HG03571 (cell line): ENCODE measurements around the gene PRDM15.

Source experiments
- ATAC-seq: cut with Tn5 transposase; IDR thresholded peaks from one replicate; pipeline ENCODE4 v1.9.1; 2021; ENCODE audit not compliant: unreplicated experiment

The PRDM15 gene

DNA sequence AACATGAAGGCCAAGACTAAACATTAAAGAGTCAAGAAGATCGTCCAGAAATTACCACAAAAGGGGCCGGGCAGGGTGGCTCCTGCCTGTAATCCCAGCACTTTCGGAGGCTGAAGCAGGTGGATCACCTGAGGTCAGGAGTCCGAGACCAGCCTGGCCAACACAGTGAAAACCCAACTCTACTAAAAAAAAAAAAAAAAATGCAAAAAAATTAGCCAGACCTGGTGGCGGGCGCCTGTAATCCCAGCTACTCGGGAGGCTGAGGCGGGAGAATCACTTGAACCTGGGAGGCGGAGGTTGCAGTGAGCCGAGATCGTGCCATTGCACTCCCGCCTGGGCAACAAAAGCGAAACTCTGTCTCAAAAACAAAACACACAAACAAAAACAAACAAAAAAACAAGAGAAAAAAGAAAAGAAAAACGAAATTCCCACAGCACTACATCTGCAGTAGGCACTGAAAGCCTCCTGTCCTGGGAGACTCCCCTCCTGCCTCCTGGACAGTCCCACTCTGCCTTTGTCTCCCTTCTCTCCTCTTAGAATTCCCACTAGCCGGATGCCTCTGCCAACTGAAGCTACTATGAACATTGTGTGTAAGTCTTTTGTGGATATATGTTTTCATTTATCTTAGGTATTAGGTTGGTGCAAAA, 94.6 kb downstream of the PRDM15 start:
- no peak for ATAC-seq

DNA sequence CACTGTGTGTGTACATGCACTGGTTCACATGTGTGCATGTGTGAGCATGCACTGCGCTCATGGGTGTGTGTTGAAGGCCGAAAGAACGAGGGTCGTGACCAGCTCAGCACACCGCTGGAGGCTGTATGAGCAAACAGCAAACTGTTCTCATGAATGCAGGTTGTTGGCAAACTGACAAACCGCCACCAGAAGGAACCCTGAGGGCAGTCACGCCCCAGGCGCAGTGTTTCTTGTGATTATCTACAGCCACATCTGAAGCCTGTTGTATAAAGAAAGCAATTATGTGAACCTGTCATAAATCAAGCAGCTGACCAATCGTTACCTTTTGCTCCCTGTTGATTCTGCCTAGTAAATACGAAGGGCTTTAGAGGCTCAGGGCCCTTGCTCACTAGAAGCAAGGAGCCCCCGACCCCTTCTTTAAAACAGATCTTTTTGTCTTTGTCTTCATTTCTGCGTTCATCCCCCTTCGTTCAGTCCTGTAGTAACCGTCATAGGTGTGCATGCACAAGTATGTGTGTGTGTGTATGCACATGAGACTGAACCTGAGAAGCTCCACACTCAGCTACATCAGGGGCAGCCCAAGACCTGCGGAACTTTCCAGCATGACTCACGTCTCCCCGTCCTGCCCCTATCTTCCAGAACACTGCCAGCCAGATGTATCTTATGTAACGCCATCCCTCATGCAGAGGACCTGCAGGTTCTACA, 95.5 kb downstream of the PRDM15 start:
- ATAC-seq = no peak

DNA sequence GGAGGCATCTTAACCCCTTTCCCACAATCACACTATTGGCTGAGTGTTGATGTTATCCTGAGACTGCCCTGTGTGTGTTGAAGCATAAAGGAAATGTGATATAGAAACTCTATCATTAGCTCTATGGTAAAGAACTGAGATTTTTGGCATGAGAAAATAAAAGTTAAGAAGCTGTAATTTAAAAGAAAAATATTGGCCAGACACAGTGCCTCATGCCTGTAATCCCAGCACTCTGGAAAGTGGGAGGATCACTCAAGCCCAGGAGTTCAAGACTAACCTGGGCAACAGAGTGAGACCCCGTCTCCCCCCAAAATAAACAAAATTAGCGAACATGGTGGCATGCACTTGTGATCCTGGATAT, 98.1 kb downstream of the PRDM15 start:
- no peak for ATAC-seq

DNA sequence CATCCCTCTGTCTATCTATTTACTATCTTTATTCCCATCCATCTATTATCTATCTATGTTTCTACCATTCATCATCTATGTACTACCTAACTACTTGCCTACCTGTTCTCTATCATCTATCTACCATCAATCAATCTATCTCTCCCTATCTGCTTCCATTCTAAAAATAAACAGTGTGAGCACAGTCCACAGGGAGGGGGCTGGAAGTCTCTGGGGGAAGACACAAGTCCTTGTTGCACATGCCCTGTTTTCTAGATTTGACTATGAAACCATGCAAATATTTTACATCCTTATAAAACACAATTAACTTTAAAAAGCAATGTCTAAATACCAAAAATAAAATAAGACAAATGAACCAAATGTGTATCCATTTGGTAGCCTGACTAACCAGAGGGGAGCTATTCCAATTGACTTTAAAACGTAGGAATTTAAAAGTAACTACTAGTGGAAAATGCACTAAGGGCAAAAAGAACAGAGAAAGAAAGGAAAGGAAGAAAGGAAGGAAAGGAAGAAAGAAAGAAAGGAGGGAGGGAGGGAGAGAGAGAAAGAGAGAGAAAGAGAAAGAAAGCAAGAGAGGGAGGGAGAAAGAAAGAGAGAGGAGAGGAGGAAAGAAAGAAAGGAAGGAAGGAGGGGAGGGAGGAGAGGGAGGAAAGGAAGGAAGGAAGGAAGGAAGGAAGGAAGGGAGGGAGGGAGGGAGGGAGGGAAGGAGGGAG, 98.7 kb downstream of the PRDM15 start:
- no peak for ATAC-seq

DNA sequence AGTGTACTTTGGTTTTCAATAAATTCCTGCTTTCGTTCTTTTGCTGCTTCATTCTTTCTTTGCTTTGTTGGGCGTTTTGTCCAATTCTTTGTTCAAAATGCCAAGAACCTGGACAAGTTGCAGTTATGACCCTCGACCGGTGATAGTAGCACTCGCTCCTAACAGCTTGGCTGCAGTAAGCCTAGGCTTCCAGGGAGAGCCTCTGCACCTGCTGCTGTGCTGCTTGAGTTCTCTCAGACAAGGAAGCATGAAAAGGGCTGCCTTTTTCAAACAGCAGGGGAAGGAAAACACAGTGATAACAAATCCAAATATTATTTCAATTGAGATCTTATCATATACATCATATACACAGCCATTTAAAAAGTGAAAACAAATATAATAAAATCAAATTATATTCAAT, 99.5 kb downstream of the PRDM15 start:
- ATAC-seq = no peak

DNA sequence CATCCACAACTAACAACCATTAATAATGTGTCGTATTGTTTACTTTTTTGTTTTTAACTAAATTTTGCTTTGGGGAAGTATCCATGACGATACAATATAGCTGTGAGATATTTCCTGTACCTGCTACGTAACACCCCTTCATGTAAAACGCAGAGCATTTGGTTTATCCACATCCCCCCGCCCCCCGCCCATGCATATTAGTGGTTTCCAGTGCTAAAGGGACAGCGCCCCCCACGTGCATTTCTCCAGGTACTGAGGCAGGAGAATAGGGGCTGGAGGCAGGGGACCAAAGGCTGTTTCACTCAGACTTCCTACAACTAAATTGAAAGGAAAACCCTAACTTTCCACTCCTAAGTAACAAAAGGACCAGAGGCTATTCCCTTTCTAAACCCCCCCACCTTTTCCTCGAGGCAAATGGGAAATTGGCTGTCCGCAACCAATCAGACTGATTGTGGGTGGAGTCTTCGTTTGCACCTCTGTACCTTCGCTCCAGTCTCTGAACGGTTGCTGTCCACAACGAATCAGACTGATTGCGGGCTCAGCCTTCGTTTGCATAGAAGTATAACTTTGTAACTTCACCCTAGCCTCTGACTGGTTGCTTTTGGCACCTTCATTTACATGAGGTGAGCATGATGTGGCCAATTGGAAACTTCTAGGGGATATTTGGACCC, 100.1 kb downstream of the PRDM15 start:
- ATAC-seq = no peak

DNA sequence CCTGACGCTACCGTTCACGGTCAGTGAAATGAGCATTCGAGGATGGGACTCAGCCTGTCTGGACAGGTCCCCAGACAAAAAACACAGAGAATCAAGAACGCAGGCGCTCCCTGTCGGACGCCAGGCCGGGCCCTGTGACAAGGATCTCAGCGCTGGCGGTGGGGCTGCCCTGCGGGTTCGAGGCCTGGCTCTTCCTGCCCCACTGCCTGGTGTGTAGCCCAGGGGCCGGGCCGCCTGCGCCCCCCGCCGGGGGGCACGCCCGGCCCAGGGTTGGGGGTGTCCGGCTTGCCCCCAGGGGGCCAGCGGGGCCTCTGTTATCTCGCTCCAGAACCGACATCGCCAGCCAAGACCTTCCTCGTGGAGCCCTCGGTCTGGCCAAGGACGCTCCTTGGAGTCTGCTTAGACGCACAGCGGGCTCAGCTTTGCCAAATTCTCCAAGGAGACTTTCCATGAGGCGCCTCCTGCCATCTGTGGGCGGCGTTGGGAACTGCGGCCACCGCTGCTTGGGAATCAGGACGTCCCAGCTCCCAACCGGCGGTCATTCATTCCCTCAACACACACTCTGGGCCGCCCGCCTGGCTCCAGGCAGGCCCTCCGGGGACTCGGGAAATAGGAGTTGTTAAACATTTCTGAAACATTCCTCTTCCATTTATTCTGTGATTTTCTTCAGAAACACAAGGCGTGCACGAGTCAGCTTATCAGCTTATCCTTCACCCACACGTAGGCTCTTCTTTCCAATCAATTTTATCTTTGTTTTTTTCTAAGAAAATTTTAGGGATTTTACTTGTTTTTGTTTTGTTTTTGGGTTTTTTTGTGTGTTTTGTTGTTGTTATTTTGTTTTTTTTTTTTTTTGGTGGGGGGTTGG, 101.0 kb downstream of the PRDM15 start:
- ATAC-seq = no peak

DNA sequence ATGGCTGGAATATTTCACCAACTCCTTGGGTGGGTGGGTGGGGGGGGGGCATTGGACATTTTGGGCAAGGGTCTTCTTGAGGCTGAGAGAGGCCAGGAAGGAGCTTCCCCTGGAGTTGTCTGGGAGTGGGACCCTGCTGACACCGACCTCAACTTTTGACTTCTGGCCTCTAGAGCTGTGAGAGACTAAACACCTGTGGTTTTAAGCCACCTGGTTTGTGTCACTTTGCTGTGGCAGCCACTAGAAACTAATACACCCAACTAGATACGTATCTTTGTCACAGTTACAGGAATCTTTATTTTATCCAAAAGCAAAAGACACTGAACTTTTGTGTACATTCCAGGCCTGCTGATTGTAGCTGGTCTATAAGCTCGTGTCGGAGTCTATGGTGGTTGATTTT, 102.4 kb downstream of the PRDM15 start:
- no peak for ATAC-seq

DNA sequence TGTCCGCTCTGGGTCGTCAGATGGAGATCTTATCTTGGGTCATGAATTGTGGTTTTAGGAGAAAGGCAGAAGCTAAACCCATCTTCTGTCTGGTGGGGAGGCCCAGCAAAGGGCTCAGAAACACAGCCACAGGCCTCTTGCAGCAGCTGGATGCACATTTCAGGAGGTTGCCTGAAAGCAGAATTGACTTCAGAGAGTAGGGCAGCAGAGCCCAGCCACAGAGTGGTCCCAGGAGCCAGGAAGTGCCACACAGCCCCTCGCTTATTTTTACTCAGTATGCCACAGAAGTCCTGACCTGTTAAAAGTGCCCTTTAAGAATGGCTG, 104.0 kb downstream of the PRDM15 start:
- no peak for ATAC-seq

DNA sequence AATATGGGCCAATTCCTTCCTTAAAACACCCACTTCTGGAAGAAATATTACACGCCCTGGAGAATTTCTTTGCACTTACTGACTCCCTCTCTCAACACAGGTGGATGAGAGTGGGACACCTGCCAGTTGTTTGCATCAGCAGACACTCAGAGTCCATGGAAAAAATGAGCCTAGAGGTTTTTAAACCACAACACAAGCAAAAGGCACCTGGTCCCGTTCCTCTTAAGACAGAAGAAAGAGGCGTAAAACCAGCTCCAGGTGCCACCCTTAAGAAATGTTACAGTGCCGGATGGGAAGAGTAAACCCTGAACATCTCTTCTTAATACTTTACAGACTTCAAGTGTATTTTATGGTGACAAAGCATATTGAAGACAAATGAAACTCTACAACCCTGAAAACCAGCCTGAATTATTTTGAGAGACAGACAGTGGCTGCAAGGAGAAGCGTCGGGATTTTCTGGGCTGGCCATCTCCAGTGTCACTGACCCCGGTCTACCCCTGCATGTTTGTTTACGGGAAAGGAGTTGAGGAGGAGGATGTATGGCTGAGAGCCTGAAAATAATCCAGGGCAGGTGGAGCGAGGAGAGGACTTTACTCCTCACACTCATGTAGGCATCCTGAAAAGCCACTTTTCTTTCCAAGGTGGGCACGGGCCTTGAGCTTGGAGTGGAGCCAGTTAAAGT, 104.5 kb downstream of the PRDM15 start:
- ATAC-seq = no peak

DNA sequence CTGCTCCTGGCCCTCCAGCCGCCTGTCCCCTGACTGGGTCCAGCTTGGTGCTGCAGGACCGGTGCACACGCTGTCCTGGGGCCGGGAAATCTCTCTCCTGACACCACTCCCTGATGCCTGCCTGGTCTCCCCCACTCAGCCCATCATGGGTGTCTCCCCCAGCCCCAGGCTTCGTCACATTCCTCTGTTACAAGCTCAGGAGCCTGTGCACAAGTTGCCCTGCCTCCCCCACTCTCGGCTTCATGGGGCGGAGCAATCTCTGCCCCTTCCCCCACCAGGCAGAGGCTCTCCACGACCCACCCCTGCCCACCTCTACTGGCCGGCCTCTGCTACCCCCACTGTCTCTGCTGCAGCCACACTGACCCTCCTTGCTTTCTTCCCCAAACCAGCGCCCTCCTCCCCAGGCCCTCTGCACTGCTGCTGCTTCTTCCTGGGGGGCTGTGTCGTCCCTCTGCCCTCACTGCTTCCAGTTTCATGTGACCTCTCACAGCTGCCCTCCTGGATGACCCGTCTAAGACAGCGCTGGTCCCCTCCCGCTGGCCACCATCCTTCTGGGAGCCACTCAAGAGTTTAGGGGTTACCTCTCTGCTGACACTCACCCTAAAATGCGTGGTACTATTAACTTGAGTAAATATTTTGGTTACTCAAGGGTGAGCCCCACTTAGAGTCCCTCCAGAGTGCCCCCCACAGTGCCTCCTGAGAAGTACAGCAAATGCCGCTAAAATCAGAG, 106.6 kb downstream of the PRDM15 start:
- no peak for ATAC-seq

DNA sequence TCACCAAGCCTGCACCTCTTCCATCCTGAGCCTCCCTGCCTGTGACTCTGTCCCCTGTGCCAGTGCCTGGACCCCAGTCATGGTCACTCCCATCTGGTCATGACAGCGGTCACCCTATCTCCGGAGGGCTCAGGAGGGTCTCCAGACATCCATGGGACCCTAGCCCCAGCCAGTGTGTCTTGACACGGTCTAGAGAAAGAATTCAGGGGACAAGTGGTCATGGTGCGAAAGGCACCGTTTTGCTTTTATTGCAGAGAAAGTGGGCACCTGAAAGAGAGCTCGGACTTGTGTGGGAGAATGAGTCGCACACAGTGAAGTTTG, 107.6 kb downstream of the PRDM15 start:
- ATAC-seq = no peak

DNA sequence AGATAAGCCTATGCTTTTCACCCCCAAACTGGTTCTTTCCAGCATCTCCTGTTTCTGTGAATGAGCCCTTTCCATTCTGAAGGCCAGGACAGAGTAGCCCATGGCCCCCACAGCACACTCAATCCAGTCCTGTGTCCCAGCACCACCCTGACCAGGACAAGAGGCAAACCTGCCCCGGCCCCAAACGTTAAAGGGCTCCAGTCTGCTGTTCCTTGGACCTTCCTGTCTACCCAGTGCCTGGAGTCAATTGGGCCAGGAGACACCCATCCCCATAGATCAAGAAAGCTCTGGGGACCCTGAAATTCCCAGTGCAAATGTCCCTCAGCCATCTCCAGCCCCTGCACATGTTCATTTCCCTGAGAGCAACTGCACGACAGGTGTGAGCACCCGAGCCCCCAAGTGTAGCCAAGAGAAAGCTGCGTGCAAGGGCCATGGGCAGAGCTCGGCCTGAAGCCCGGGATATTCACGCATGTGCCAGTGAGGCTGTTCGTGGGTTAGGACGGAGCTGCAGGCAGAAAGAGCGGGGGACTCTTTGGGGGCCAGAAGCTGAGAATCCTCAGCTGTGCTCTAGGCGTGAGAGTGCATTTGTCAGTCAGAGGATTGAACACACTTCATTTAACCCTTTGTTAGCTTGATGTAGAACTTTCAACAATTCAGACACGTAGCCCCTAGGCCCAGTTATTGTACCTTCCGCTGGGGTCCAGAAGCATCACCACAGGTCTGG, 108.1 kb downstream of the PRDM15 start:
- ATAC-seq = no peak

DNA sequence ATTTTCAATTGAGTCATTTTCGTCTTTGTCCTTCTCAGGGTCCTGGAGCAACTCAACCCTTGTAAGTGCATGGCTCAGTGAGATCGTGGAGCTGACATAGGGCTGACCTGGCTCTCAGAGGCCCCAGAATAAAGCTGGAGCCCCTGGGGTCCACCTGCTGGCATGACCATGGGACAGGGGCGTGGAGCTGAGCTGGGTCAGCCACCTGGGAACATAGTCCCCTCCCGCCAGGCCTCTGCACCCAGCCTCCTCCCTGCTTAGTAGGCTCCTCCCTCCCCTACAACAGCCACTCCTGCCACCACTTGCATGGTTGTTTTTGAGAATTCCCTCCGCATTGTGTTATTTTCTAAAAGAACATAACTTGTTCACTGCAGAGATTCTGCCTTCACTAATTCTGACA, 109.2 kb downstream of the PRDM15 start:
- ATAC-seq = no peak

DNA sequence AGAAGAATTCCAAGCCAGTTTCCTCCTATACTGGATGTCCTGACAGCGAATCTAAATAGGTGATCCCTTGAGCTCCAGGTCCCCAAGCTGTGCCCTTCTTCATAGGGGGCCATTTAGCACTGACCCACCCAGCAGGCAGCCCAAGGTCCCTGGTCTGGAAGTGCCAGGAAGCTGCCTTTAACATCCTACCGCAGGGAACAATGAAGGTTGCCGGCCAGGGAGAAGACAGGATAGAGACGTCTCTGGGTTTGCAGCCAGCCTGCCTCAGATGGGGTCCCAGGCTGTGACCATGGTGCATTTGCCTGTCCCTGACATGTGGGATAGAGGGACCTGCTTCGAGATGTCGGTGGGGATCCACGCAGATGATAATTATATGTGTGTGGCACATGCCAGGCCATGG, 109.6 kb downstream of the PRDM15 start:
- ATAC-seq = no peak

DNA sequence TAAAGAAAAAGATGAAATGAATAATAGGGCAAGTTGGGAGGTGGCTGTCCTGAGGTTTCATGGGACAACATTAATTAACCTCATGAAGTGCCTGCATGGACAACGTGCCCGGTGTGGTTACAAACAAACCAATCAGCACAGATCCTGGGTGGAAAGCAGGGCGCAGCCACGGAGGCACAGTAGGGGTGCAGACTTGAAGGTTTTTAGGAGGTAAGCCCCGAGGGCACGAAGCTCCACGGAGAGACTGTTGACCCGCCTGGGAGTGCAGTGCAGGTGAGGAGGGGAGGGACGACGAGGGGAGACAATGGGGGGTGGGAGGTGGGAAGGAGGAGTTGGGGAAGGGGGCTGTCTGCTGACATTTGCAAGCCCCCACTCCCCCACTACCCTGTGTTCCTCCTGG, 110.0 kb downstream of the PRDM15 start:
- ATAC-seq = no peak

DNA sequence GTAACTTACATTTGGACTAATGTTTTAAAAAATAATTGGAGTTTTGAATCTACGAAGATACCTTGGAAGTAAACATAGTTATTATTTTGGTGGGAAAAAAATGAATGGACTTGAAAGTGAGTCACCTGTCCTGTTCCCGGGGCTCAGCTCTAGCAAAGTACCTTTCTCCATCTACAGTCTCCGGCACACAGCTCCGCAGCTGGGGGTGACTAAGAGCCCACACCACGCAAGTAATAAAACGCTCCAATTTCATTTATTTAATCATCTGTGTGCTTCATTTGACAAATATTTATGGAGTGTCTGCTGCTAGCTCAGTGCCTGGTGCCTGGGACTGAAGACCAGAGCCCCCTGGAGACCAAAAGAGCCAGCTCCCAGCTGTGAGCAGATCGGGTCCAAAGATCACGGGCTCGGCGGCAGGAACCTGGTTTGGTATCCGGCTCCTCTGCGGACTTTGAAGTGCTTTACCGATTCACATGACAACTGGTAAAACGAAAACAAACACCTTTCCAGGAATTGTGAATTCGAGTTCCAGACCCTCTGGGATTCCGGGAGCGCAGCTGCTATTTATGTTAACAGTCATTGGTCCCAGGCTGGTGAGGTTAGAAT, 110.6 kb downstream of the PRDM15 start:
- ATAC-seq = no peak

DNA sequence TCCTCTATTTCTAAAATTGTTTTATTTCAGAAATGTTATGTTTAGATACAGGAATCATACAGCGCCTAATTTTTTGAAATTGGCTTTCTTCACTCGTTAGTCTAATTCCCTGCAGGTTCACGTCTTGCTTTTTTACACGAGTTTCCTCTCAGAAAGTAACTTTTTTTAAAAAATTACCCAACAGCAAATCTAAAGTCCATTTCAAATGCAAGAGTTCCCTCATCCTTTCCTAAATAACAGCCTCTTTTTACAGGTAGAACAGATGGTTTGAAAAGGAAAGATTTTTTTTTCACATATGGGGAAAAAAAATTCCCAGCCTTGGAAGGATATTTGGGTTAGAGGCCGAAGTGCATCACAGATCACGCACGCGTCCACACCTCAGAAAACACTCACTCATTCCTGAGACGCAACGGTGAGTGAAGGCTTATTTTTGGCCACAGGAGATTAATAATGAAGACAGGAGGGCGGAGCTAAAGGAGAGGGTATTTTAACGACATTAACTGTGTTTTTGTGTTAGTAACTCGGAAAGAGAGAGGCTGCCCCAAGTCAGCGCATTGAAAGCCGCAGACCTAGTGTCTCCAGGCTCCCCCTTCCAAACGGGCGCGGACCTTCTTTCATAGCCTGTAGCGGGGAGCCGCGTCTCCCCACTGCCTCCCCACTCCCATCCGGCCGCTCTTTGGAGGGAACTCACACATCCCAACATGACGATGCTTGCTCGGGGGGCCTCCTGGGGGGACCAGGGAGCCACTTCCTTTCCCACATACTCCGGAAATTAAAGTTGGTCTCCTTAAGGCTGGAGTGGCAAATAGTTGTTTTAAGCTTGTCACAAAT, 111.3 kb downstream of the PRDM15 start:
- ATAC-seq = no peak
